GM12878 (cell line): ENCODE results near the gene SAMHD1. TPM values are rescaled to one million over a fixed set of nuclear protein-coding genes. Genes with fewer than 3 reads are reported as not detected.
"Not testable (repeated sequence)": the region's sequence is repeated elsewhere in the genome, so short reads cannot be mapped to it uniquely, and the experiment has no call there.

Source experiments
- ATAC-seq: fragments of 200-7000 bp; cut with Tn5 transposase; 3 replicates; pipeline ENCODE4 v1.9.1; 2020; ENCODE audit warnings: mild to moderate bottlenecking, moderate library complexity
- BruUV-seq: library from RNA; stranded (reverse); fragments of 400-500 nt; replicated peaks from 2 replicates; lab custom pipeline; 2021; lab: Mats Ljungman, UMichigan
- CTCF ChIA-PET: fragments of 300-600 bp; sonication (Branson Sonifier 250); formaldehyde crosslinking; extraction: SDS; loops from one replicate; lab custom pipeline; 2021; ENCODE audit warnings: inconsistent platforms; lab: Yijun Ruan, JAX
- POLR2A ChIA-PET: fragments of 350-600 bp; formaldehyde crosslinking; extraction: SDS; loops from one replicate; lab custom pipeline; 2021; ENCODE audit warnings: inconsistent platforms; lab: Charles Lee
- RAD21 ChIA-PET: fragments of 300-600 bp; sonication (Branson Sonifier 250); formaldehyde crosslinking; loops from one replicate; lab custom pipeline; 2023; ENCODE audit warnings: antibody characterized with exemption; ENCODE audit not compliant: unreplicated experiment; lab: Charles Lee
- SMC1A ChIA-PET: fragments of 300-600 bp; sonication (Branson Sonifier 250); formaldehyde crosslinking; loops from one replicate; lab custom pipeline; 2023; ENCODE audit not compliant: unreplicated experiment, uncharacterized antibody; lab: Charles Lee
- DNase-seq: peaks from one replicate; pipeline ENCODE4 v3.0.0-alpha.2; 2011; ENCODE audit warnings: low read depth, low spot score
- FAIRE-seq: peaks from 3 replicates; lab custom pipeline; 2011; peaks lifted over from hg19 to GRCh38; lab: Jason Lieb, UNC
- H2AFZ ChIP-seq: 2 replicates; pipeline ENCODE4 v1.6.0; 2011; ENCODE audit warnings: low read depth, low read length, control low read depth; ENCODE audit not compliant: control insufficient read depth
- H3K27ac ChIP-seq: 2 replicates; pipeline ENCODE4 v1.5.1; 2011; ENCODE audit warnings: control low read depth; ENCODE audit not compliant: control insufficient read depth, insufficient read depth
- H3K27me3 ChIP-seq, 2 experiments: replicated peaks in 1 of 2; 2 replicates each; pipeline versions ENCODE4 v1.6.0 to v1.6.1; 2011; ENCODE audit warnings: low read length in 1 of 2; ENCODE audit not compliant: control insufficient read depth in 2 of 2, insufficient read depth in 2 of 2
- H3K36me3 ChIP-seq, 2 experiments: 2 replicates each; pipeline ENCODE4 v1.5.1; 2011; ENCODE audit warnings: low read length in 1 of 2; ENCODE audit not compliant: control insufficient read depth in 2 of 2, insufficient read depth in 2 of 2
- H3K4me1 ChIP-seq: 2 replicates; pipeline ENCODE4 v1.6.1; 2011; ENCODE audit warnings: mild to moderate bottlenecking, low read length, moderate library complexity, mixed read lengths; ENCODE audit not compliant: control insufficient read depth, insufficient read depth
- H3K4me2 ChIP-seq: 2 replicates; pipeline ENCODE4 v1.6.0; 2011; ENCODE audit warnings: control low read depth; ENCODE audit not compliant: control insufficient read depth, insufficient read depth
- H3K4me3 ChIP-seq: fragments of 200-600 bp; sonication (generic); 2 replicates; pipeline ENCODE4 v1.5.1; 2016
- H3K79me2 ChIP-seq: 2 replicates; pipeline ENCODE4 v1.6.0; 2011; ENCODE audit warnings: low read length; ENCODE audit not compliant: control insufficient read depth, insufficient read depth
- H3K9ac ChIP-seq: 2 replicates; pipeline ENCODE4 v1.8.0; 2011; ENCODE audit warnings: low read length, control low read depth, mixed read lengths; ENCODE audit not compliant: control insufficient read depth, insufficient read depth
- H3K9me3 ChIP-seq: replicated peaks from 3 replicates; pipeline ENCODE4 v1.5.1; 2011; ENCODE audit warnings: mild to moderate bottlenecking, low read length; ENCODE audit not compliant: control insufficient read depth, insufficient read depth
- H4K20me1 ChIP-seq: 2 replicates; pipeline ENCODE4 v1.6.0; 2011; ENCODE audit not compliant: control insufficient read depth, insufficient read depth
- MXI1 ChIP-seq: fragments of 150-350 bp; IDR thresholded peaks from 2 replicates; pipeline ENCODE4 v1.6.1; 2011; ENCODE audit warnings: low read depth, mild to moderate bottlenecking, inconsistent platforms, low read length, improper control_type of control experiment
- WGBS: methylation state at CpG from one replicate; pipeline ENCODE4 v1.1.6; 2016; ENCODE audit warnings: low lambda C conversion rate; ENCODE audit not compliant: insufficient replicate concordance, insufficient coverage; ENCODE audit errors: missing lambda C conversion rate; 5-methylcytosine and 5-hydroxymethylcytosine counted together
- in situ Hi-C: fragments of 300-500 bp; cut with MboI; formaldehyde crosslinking; loops from 9 replicates; pipeline ENCODE4 v1.14.3; 2018; ENCODE audit warnings: mixed read lengths
- intact Hi-C: fragments of 100-400 bp; cut with micrococcal nuclease; formaldehyde crosslinking; loops from one replicate; pipeline ENCODE4 v1.14.2; 2022; ENCODE audit not compliant: unreplicated experiment
- polyA plus RNA-seq, 11 experiments: library from polyadenylated mRNA; depleted of rRNA in 4 of 11; unstranded in 6 of 11; stranded (reverse) in 5 of 11; fragments of >200 nt; fragmentation: Nextera tagmentation in 4 of 11; fragmentation: Illumina TruSeq in 1 of 11; extraction: Ambion mirVana in 4 of 11; extraction: Trizol in 1 of 11; gene quantifications; 1 replicate in 1 of 11; 2 replicates in 10 of 11; pipeline versions ENCODE4 v1.2.1 to v1.2.3, GENCODE V29; 2011 to 2016; ENCODE audit warnings: inconsistent platforms in 2 of 11, missing spikeins in 2 of 11, low read depth in 1 of 11
- total RNA-seq, 4 experiments: library from RNA; depleted of rRNA in 3 of 4; stranded (reverse); fragments of >200 nt in 3 of 4; fragmentation: Illumina TruSeq in 1 of 4; extraction: Trizol in 1 of 4; gene quantifications; 2 replicates each; pipeline versions ENCODE4 v1.2.1 to v1.2.3, GENCODE V29; 2013 to 2021
- TF ChIP-seq, protein P1 (sequence below): fragments of 450-650 bp; formaldehyde crosslinking; IDR thresholded peaks from 2 replicates; pipeline ENCODE4 v1.4.0; 2020; ENCODE audit warnings: mild to moderate bottlenecking, moderate library complexity

Gene SAMHD1
- total and polyA plus RNA-seq, 10 of the 15 experiments (the other 5 are each of a cell fraction or from before 2014, with no cell fraction given): 20.5 to 47.9 (median 38.8) TPM

DNA sequence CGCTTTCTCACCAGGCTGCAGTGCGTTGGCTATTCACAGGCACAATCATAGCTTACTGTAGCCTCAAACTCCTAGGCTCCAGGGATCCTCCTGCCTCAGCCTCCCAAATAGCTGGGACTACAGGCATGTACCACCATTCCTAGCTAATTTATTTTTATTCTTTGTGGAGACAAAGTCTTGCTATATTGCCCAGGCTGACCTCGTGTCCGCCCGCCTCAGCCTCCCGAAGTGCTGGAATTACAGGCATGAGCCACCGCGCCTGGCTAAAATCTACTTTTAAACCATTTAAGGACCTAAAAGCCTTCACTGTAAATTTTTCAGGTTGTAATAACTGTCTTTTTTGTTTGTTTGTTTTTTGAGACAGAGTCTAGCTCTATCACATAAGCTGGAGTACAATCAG, 15.2 kb downstream of the SAMHD1 start (continued):
- TF ChIP-seq, protein P1, sequence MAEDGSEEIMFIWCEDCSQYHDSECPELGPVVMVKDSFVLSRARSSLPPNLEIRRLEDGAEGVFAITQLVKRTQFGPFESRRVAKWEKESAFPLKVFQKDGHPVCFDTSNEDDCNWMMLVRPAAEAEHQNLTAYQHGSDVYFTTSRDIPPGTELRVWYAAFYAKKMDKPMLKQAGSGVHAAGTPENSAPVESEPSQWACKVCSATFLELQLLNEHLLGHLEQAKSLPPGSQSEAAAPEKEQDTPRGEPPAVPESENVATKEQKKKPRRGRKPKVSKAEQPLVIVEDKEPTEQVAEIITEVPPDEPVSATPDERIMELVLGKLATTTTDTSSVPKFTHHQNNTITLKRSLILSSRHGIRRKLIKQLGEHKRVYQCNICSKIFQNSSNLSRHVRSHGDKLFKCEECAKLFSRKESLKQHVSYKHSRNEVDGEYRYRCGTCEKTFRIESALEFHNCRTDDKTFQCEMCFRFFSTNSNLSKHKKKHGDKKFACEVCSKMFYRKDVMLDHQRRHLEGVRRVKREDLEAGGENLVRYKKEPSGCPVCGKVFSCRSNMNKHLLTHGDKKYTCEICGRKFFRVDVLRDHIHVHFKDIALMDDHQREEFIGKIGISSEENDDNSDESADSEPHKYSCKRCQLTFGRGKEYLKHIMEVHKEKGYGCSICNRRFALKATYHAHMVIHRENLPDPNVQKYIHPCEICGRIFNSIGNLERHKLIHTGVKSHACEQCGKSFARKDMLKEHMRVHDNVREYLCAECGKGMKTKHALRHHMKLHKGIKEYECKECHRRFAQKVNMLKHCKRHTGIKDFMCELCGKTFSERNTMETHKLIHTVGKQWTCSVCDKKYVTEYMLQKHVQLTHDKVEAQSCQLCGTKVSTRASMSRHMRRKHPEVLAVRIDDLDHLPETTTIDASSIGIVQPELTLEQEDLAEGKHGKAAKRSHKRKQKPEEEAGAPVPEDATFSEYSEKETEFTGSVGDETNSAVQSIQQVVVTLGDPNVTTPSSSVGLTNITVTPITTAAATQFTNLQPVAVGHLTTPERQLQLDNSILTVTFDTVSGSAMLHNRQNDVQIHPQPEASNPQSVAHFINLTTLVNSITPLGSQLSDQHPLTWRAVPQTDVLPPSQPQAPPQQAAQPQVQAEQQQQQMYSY (CRISPR knock-in tag): no peak
- no peak for TF ChIP-seq MXI1

DNA sequence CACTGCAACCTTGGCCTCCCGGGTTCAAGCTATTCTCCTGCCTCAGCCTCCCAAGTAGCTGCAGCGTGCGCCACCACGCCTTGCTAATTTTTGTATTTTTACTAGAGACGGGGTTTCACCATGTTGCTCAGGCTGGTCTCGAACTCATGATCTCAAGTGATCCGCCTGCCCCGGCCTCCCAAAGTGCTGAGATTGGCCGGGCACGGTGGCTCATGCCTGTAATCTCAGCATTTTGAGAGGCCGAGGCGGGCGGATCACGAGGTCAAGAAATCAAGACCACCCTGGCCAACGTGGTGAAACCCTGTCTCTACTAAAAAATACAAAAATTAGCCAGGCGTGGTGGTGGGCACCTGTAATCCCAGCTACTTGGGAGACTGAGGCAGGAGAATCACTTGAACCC, 17.9 kb downstream of the SAMHD1 start:
- ATAC-seq, H4K20me1 ChIP-seq, RAD21 ChIA-PET, intact Hi-C loops, FAIRE-seq, H3K9me3 ChIP-seq, POLR2A ChIA-PET, BruUV-seq, in situ Hi-C loops, H3K4me3 ChIP-seq, H3K4me1 ChIP-seq, H3K27me3 ChIP-seq, H3K27ac ChIP-seq, H3K79me2 ChIP-seq, H3K4me2 ChIP-seq, DNase-seq, H3K9ac ChIP-seq, H2AFZ ChIP-seq: not testable (repeated sequence)
- WGBS: 98% methylated on average over 16 of the region's 16 CpGs
- SMC1A ChIA-PET: interaction anchor here (0.7 kb wide), 1 partner anchor 217 kb away, joined by 3 read pairs; no protein-coding TSS in a partner anchor
- CTCF ChIA-PET: interaction anchor here (0.7 to 2.2 kb wide), 5 partner anchors 11 to 321 kb away, joined by 3 to 8 read pairs (median 4); no protein-coding TSS in a partner anchor
- H3K36me3 ChIP-seq: peaks cover 3 to 23% of the 10 kb centered on the region in 2 experiments
